Measurements from ENCODE around the gene CSRNP3. TPM values are rescaled to one million over a fixed set of nuclear protein-coding genes. Genes with fewer than 3 reads are reported as not detected.

The CSRNP3 gene
- total and polyA plus RNA-seq, 5 donors from 2014 or later = not detected

DNA sequence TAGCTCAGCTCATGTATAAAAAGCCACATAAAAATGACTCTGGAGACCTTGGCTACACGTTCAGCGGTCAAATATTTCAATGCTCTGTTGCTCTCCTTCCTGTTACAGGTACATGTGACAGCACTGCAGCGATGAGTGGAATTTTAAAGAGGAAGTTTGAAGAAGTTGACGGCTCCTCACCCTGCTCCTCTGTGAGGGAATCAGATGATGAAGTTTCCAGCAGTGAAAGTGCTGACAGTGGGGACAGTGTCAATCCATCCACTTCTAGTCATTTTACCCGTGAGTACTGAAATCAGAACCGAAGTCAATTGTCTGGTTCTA, 125.4 kb downstream of the CSRNP3 start:
- Mint-ChIP-seq H3K4me3 (no peak overlapping the region), H3K36me3 (no peaks in the 10 kb centered on the region), H3K4me1 (peaks cover 0 to 3% (median 0%) of the 10 kb centered on the region in 4 donors), H3K9me3 (peaks cover 0 to 4% (median 2%) of the 10 kb centered on the region in 7 donors), H3K27ac (no peak overlapping the region), H3K27me3 (peaks cover 6% of the 10 kb centered on the region)
- DNase-seq = no peak
- Histone ChIP-seq H3K4me1 (ENCODE audit: control insufficient read depth, insufficient read depth, low read length, poor library complexity, severe bottlenecking) (no peaks in the 10 kb centered on the region), H3K9me3 (ENCODE audit: control insufficient read depth in 2 of 2, low read length in 2 of 2) (no peaks in the 10 kb centered on the region), H3K36me3 (ENCODE audit: control insufficient read depth, insufficient read depth, low read length) (no peaks in the 10 kb centered on the region), H3K27me3 (ENCODE audit: control insufficient read depth, insufficient read depth, low read length) (no peaks in the 10 kb centered on the region), H3K27ac (ENCODE audit: insufficient read depth, low read length, poor library complexity, severe bottlenecking) (no peak overlapping the region), H3K4me3 (ENCODE audit: low read depth, low read length) (no peak overlapping the region)
- ATAC-seq (ENCODE audit: low read depth in 2 of 2) = no peak

DNA sequence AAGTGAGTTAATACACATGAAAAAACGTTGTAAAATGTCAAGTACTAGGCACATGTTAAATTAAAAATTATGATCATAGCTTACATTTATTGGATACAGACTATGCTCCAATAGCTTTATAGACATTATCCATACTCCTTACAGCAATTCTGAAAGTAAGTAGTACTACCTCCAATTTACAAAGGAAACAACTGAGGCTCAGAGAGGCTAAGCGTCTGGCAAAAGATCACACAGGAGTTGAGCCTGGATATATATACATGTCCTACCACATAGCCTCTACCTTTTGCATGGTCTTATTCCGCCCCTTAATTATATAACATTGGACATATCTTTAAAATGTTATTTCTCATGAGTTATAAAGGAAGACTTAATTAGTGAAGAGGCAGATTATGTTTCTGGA, 127.3 kb downstream of the CSRNP3 start:
- no peak overlapping the region for H3K4me3 Mint-ChIP-seq
- H3K4me1 Mint-ChIP-seq = peaks cover 0 to 3% (median 0%) of the 10 kb centered on the region in 4 donors
- H3K27me3 Mint-ChIP-seq = no peaks in the 10 kb centered on the region
- DNase-seq = no peak
- Histone ChIP-seq H3K9me3 (ENCODE audit: control insufficient read depth in 2 of 2, low read length in 2 of 2) (no peaks in the 10 kb centered on the region), H3K4me1 (ENCODE audit: control insufficient read depth, insufficient read depth, low read length, poor library complexity, severe bottlenecking) (no peaks in the 10 kb centered on the region), H3K4me3 (ENCODE audit: low read depth, low read length) (no peak overlapping the region), H3K27me3 (ENCODE audit: control insufficient read depth, insufficient read depth, low read length) (no peaks in the 10 kb centered on the region), H3K36me3 (ENCODE audit: control insufficient read depth, insufficient read depth, low read length) (no peaks in the 10 kb centered on the region), H3K27ac (ENCODE audit: insufficient read depth, low read length, poor library complexity, severe bottlenecking) (no peak overlapping the region)
- no peak for ATAC-seq (ENCODE audit: low read depth in 2 of 2)
- no peak overlapping the region for H3K27ac Mint-ChIP-seq
- H3K36me3 Mint-ChIP-seq = no peaks in the 10 kb centered on the region
- peaks cover 0 to 1% (median 0%) of the 10 kb centered on the region in 7 donors for H3K9me3 Mint-ChIP-seq

DNA sequence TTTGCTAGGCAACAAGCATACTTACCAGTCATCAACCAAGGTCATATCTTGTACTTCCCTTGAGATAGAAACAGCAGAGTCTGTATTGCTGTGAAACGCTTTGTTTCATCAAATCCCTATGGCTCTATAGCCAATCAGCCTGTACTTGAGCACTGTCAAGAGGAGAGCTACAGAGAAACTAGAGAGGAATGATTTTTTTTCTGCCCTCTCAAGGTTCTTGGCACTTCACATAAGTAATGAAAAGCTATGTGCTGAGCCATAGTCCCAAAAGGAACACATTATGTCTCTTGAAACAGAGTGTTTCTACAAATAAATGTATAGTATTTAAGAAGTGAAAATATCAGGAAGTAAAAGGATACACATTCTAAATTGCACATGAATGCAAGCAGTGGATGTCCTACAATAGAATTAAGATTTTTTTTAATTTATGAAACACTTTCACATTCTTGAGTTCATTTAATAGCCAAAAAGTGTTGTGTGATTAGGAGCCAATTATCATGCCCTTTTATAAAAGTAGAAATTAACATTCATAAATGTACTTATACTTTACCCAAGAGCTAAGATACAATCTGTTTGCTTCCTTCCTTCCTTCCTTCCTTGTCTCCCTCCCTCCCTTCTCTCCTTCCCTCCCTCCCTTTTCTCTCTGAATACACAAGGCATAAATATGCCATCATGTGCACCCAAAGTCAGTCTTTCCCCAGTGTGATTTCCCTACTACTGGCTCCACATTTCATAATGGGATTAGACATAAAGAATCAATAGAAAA, 131.8 kb downstream of the CSRNP3 start:
- Histone ChIP-seq H3K36me3 (ENCODE audit: control insufficient read depth, insufficient read depth, low read length) (no peaks in the 10 kb centered on the region), H3K4me1 (ENCODE audit: control insufficient read depth, insufficient read depth, low read length, poor library complexity, severe bottlenecking) (no peaks in the 10 kb centered on the region), H3K27me3 (ENCODE audit: control insufficient read depth, insufficient read depth, low read length) (no peaks in the 10 kb centered on the region), H3K9me3 (ENCODE audit: control insufficient read depth in 2 of 2, low read length in 2 of 2) (no peaks in the 10 kb centered on the region), H3K4me3 (ENCODE audit: low read depth, low read length) (no peak overlapping the region), H3K27ac (ENCODE audit: insufficient read depth, low read length, poor library complexity, severe bottlenecking) (no peak overlapping the region)
- ATAC-seq (ENCODE audit: low read depth in 2 of 2) = no peak
- H3K9me3 Mint-ChIP-seq = peaks cover 0 to 3% (median 0%) of the 10 kb centered on the region in 7 donors
- H3K27me3 Mint-ChIP-seq = peaks cover 4% of the 10 kb centered on the region
- H3K4me1 Mint-ChIP-seq = no peaks in the 10 kb centered on the region
- H3K36me3 Mint-ChIP-seq = no peaks in the 10 kb centered on the region
- H3K4me3 Mint-ChIP-seq = no peak overlapping the region
- no peak for DNase-seq
- H3K27ac Mint-ChIP-seq = no peak overlapping the region

DNA sequence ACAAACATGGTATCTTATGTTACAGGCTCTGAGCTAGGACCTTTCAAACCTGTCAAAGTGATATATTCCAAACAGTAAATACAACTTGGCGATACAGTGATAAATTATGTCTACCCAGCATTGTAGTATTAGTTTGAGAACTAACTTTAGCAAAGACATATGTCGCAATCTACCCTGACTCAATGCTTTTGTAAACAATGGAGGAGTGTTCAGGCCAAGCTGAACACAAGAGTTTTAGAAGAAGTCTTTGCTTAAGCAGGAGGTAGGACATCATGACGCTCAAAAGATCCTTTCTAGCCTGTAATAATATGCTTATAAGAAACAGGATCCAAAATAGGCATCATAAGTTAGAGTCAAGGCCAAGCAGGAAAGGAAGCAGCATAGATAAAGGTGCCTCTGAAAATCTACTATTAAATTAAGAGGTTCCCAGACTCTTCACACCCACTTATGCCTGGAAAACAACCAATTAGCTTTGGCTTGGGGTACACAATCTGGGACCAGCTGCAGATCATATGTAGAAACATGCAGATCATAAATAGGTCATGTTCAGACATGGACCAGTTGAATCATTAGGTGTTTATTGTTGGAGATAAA, 132.5 kb downstream of the CSRNP3 start:
- H3K36me3 ChIP-seq (ENCODE audit: control insufficient read depth, insufficient read depth, low read length) = no peaks in the 10 kb centered on the region
- H3K27me3 ChIP-seq (ENCODE audit: control insufficient read depth, insufficient read depth, low read length) = no peaks in the 10 kb centered on the region
- H3K27ac Mint-ChIP-seq = no peak overlapping the region
- H3K27ac ChIP-seq (ENCODE audit: insufficient read depth, low read length, poor library complexity, severe bottlenecking) = no peak overlapping the region
- ATAC-seq (ENCODE audit: low read depth in 2 of 2) (no peak), DNase-seq (no peak)
- H3K9me3 ChIP-seq (ENCODE audit: control insufficient read depth in 2 of 2, low read length in 2 of 2) = no peaks in the 10 kb centered on the region
- peaks cover 0 to 3% (median 0%) of the 10 kb centered on the region in 7 donors for H3K9me3 Mint-ChIP-seq
- no peaks in the 10 kb centered on the region for H3K36me3 Mint-ChIP-seq
- H3K4me1 Mint-ChIP-seq = no peaks in the 10 kb centered on the region
- no peaks in the 10 kb centered on the region for H3K4me1 ChIP-seq (ENCODE audit: control insufficient read depth, insufficient read depth, low read length, poor library complexity, severe bottlenecking)
- H3K27me3 Mint-ChIP-seq = peaks cover 4% of the 10 kb centered on the region
- H3K4me3 Mint-ChIP-seq = no peak overlapping the region
- H3K4me3 ChIP-seq (ENCODE audit: low read depth, low read length) = no peak overlapping the region

DNA sequence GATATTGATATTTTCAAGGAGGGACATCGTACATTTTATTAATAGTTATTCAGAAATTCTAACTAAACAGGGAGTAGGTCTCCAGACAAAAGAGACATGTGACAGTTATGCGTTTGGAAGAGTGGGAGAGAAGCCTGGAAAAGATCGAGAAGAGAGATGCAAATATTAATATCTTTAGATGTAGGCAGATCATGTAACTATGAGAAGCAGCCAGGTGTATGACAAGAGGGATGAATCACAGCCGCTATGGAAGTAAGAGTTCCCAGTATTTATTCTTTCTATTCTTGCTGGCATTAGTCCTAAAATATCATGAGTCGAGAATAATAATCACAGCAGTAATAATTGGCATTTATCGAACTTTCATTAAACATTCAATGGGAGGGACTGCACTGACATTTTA, 140.2 kb downstream of the CSRNP3 start:
- H3K9me3 ChIP-seq (ENCODE audit: control insufficient read depth in 2 of 2, low read length in 2 of 2) = no peaks in the 10 kb centered on the region
- DNase-seq (no peak), ATAC-seq (ENCODE audit: low read depth in 2 of 2) (no peak)
- H3K36me3 ChIP-seq (ENCODE audit: control insufficient read depth, insufficient read depth, low read length) = no peaks in the 10 kb centered on the region
- Mint-ChIP-seq H3K36me3 (no peaks in the 10 kb centered on the region), H3K4me1 (no peaks in the 10 kb centered on the region), H3K27me3 (peaks cover 4% of the 10 kb centered on the region), H3K27ac (no peak overlapping the region), H3K9me3 (peaks cover 0 to 3% (median 0%) of the 10 kb centered on the region in 7 donors), H3K4me3 (no peak overlapping the region)
- no peak overlapping the region for H3K27ac ChIP-seq (ENCODE audit: insufficient read depth, low read length, poor library complexity, severe bottlenecking)
- H3K27me3 ChIP-seq (ENCODE audit: control insufficient read depth, insufficient read depth, low read length) = no peaks in the 10 kb centered on the region
- no peaks in the 10 kb centered on the region for H3K4me1 ChIP-seq (ENCODE audit: control insufficient read depth, insufficient read depth, low read length, poor library complexity, severe bottlenecking)
- no peak overlapping the region for H3K4me3 ChIP-seq (ENCODE audit: low read depth, low read length)

DNA sequence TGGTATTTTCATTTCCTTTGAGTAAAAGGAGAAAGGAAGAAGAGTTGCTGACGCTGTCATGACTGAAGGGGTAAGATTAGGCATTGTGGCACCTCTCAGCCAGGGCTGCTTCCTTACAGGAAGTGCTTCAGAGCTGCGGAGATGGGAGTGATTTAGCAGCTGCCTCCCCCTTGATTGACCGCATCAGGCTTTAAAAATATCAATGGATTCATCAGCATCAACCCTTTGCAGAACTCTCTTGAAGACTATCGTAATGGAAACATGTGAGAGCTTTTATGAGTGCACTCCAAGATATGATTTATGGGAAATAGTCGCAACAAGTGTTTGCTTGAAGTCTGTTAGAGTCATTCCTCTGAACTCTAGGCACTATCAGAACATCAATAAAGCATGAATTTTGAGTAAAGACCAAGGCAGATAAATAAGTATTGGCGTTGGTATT, 141.1 kb downstream of the CSRNP3 start:
- ATAC-seq (ENCODE audit: low read depth in 2 of 2) (no peak), DNase-seq (no peak)
- no peak overlapping the region for H3K27ac ChIP-seq (ENCODE audit: insufficient read depth, low read length, poor library complexity, severe bottlenecking)
- Mint-ChIP-seq H3K27ac (no peak overlapping the region), H3K27me3 (no peaks in the 10 kb centered on the region), H3K36me3 (no peaks in the 10 kb centered on the region), H3K4me3 (no peak overlapping the region), H3K4me1 (no peaks in the 10 kb centered on the region), H3K9me3 (no peaks in the 10 kb centered on the region)
- no peaks in the 10 kb centered on the region for H3K4me1 ChIP-seq (ENCODE audit: control insufficient read depth, insufficient read depth, low read length, poor library complexity, severe bottlenecking)
- H3K36me3 ChIP-seq (ENCODE audit: control insufficient read depth, insufficient read depth, low read length) = no peaks in the 10 kb centered on the region
- H3K9me3 ChIP-seq (ENCODE audit: control insufficient read depth in 2 of 2, low read length in 2 of 2) = no peaks in the 10 kb centered on the region
- H3K27me3 ChIP-seq (ENCODE audit: control insufficient read depth, insufficient read depth, low read length) = no peaks in the 10 kb centered on the region
- H3K4me3 ChIP-seq (ENCODE audit: low read depth, low read length) = no peak overlapping the region

DNA sequence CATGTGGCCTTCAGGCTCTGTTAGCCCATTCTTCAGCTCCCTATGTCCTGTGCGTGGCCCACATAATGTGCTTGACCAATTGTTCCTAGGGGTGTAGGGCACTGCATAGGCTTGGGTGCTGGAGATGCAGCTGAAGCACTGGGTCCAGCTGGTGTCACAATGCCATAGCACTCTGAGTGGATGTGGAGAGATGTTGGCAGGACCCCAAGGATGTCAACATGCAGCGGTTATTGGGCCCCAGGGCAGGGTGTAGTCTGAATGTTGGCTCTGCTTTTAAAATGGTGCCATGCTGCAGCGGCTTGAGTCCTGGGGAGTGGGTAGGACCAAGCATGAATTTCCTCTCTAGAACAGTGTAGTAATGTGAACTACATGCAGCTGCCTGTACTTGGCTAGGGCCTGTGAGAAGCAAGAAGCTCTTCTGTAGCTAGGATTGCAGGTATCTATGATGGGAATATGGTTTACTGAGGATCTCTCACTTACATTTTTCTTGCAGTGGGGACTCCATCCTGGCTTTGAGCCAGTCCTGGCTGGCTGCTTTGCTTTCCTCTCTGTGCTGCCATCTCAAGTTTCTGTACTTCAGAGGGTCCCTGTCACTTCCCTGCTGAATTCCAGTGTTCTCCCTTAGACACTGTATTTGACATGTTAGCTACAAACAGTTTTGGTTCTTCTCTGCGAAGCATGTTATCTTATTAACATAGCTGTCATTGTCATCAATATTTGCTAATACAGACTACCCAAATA, 148.4 kb downstream of the CSRNP3 start:
- H3K27me3 ChIP-seq (ENCODE audit: control insufficient read depth, insufficient read depth, low read length) = no peaks in the 10 kb centered on the region
- Mint-ChIP-seq H3K27me3 (peaks cover 5% of the 10 kb centered on the region), H3K27ac (no peak overlapping the region), H3K4me1 (no peaks in the 10 kb centered on the region), H3K4me3 (no peak overlapping the region), H3K9me3 (peaks cover 0 to 10% (median 2%) of the 10 kb centered on the region in 7 donors), H3K36me3 (no peaks in the 10 kb centered on the region)
- H3K27ac ChIP-seq (ENCODE audit: insufficient read depth, low read length, poor library complexity, severe bottlenecking) = no peak overlapping the region
- H3K4me1 ChIP-seq (ENCODE audit: control insufficient read depth, insufficient read depth, low read length, poor library complexity, severe bottlenecking) = no peaks in the 10 kb centered on the region
- H3K9me3 ChIP-seq (ENCODE audit: control insufficient read depth in 2 of 2, low read length in 2 of 2) = no peaks in the 10 kb centered on the region
- no peak overlapping the region for H3K4me3 ChIP-seq (ENCODE audit: low read depth, low read length)
- no peak for ATAC-seq (ENCODE audit: low read depth in 2 of 2)
- no peaks in the 10 kb centered on the region for H3K36me3 ChIP-seq (ENCODE audit: control insufficient read depth, insufficient read depth, low read length)
- no peak for DNase-seq

Measured in CD4-positive, CD25-positive, alpha-beta regulatory T cell (primary cell).